Measurements from ENCODE around the gene LIFR.

DNA sequence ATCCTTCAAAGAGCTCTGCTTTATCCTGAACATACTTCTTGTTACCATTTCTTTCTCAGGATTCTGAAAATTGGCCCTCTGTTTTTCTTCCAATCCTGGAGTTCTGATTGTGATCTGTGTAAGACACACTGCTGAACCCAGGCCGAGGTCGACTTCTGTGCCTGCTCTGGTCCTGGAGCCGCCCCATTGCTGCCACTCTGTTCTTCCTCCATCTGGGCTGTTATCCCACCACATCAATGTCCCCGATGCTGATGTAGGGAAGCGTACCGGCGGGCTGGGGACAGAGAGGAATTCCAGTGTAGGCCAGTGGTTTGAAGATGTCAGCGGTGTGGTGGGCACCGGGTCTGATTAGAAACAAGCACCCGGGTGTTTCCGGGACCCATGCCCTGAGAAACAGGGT is 102.5 kb downstream of the LIFR start:
- TF ChIP-seq, protein P1, sequence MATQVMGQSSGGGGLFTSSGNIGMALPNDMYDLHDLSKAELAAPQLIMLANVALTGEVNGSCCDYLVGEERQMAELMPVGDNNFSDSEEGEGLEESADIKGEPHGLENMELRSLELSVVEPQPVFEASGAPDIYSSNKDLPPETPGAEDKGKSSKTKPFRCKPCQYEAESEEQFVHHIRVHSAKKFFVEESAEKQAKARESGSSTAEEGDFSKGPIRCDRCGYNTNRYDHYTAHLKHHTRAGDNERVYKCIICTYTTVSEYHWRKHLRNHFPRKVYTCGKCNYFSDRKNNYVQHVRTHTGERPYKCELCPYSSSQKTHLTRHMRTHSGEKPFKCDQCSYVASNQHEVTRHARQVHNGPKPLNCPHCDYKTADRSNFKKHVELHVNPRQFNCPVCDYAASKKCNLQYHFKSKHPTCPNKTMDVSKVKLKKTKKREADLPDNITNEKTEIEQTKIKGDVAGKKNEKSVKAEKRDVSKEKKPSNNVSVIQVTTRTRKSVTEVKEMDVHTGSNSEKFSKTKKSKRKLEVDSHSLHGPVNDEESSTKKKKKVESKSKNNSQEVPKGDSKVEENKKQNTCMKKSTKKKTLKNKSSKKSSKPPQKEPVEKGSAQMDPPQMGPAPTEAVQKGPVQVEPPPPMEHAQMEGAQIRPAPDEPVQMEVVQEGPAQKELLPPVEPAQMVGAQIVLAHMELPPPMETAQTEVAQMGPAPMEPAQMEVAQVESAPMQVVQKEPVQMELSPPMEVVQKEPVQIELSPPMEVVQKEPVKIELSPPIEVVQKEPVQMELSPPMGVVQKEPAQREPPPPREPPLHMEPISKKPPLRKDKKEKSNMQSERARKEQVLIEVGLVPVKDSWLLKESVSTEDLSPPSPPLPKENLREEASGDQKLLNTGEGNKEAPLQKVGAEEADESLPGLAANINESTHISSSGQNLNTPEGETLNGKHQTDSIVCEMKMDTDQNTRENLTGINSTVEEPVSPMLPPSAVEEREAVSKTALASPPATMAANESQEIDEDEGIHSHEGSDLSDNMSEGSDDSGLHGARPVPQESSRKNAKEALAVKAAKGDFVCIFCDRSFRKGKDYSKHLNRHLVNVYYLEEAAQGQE (IDR thresholded peaks at IDR 0.05; ENCODE audit: low read depth): no peak
- TF ChIP-seq SP1 (IDR thresholded peaks at IDR 0.05; ENCODE audit: low read depth) (no peak), ZNF274 (IDR thresholded peaks at IDR 0.05; ENCODE audit: low read depth, low read length) (no peak), SRF (IDR thresholded peaks at IDR 0.05; ENCODE audit: low read depth) (no peak), POLR2A (IDR thresholded peaks at IDR 0.05; ENCODE audit: borderline replicate concordance, extremely low read depth, insufficient read depth, insufficient read length) (no peak), EZH2 (IDR thresholded peaks at IDR 0.05) (no peak), POLR2AphosphoS5 (IDR thresholded peaks at IDR 0.05; ENCODE audit: low read depth, low read length) (no peak), ZFX (IDR thresholded peaks at IDR 0.05) (no peak), YY1 (IDR thresholded peaks at IDR 0.05; ENCODE audit: extremely low read depth, insufficient replicate concordance, low read depth, low read length) (no peak)
- TF ChIP-seq, protein P2, sequence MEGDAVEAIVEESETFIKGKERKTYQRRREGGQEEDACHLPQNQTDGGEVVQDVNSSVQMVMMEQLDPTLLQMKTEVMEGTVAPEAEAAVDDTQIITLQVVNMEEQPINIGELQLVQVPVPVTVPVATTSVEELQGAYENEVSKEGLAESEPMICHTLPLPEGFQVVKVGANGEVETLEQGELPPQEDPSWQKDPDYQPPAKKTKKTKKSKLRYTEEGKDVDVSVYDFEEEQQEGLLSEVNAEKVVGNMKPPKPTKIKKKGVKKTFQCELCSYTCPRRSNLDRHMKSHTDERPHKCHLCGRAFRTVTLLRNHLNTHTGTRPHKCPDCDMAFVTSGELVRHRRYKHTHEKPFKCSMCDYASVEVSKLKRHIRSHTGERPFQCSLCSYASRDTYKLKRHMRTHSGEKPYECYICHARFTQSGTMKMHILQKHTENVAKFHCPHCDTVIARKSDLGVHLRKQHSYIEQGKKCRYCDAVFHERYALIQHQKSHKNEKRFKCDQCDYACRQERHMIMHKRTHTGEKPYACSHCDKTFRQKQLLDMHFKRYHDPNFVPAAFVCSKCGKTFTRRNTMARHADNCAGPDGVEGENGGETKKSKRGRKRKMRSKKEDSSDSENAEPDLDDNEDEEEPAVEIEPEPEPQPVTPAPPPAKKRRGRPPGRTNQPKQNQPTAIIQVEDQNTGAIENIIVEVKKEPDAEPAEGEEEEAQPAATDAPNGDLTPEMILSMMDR (IDR thresholded peaks at IDR 0.05 in 2 of 3, conservative IDR thresholded peaks at IDR 0.05 in 1 of 3; ENCODE audit: borderline replicate concordance in 1 of 3, insufficient read depth in 1 of 3, low read depth in 2 of 3, low read length in 2 of 3): no peak
- TF ChIP-seq, protein P3, sequence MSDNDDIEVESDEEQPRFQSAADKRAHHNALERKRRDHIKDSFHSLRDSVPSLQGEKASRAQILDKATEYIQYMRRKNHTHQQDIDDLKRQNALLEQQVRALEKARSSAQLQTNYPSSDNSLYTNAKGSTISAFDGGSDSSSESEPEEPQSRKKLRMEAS (IDR thresholded peaks at IDR 0.05): no peak

Data from HCT116 (cell line).